AG09319 (cell line): Measurements from ENCODE around the gene RRP36.
A peak's percentile ranks its signal among the peaks of the same experiment; 100 is the strongest.

ENCODE experiments used
- DNase-seq: peaks from one replicate; pipeline ENCODE4 v3.0.0-alpha.2; 2010; ENCODE audit warnings: low read depth; ENCODE audit errors: extremely low read depth
- TF ChIP-seq, protein P1 (sequence below): IDR thresholded peaks from 2 replicates; pipeline ENCODE4 v1.5.1; 2011; ENCODE audit warnings: low read depth, mild to moderate bottlenecking, inconsistent platforms, low read length, moderate library complexity

The RRP36 gene

DNA sequence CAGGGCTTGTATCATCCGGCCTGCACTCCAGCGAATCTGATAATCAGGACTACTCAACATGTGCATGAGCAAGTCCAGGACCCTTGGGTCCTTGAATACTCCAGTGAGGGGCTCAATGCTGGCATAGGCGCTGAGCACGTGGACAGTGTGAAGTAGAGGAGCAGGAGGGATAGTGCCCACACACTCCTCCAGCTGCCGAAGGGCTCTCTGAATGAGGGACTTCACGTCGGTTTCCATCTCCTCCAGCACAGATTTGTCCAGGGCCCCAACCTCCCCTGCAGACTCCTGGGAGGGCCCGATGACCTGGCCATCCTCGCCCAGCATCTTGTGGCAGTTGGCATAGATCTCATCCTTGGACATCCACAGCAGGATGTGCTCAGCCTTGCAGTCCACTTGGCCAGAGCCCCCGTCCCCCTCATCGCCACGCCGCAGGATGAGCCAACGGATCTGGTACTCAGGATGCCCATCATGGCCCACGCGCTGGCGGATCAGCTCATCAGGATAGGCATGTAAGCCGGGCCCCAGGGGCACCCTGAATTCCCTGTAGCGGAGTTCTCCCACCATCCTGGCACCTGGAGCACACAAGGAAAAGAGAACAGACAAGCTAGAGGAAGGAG, 30.9 kb downstream of the RRP36 start:
- DNase-seq = no peak
- TF ChIP-seq, protein P1, sequence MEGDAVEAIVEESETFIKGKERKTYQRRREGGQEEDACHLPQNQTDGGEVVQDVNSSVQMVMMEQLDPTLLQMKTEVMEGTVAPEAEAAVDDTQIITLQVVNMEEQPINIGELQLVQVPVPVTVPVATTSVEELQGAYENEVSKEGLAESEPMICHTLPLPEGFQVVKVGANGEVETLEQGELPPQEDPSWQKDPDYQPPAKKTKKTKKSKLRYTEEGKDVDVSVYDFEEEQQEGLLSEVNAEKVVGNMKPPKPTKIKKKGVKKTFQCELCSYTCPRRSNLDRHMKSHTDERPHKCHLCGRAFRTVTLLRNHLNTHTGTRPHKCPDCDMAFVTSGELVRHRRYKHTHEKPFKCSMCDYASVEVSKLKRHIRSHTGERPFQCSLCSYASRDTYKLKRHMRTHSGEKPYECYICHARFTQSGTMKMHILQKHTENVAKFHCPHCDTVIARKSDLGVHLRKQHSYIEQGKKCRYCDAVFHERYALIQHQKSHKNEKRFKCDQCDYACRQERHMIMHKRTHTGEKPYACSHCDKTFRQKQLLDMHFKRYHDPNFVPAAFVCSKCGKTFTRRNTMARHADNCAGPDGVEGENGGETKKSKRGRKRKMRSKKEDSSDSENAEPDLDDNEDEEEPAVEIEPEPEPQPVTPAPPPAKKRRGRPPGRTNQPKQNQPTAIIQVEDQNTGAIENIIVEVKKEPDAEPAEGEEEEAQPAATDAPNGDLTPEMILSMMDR = no peak

GRCh38 chr6:43052842-43053544, 31.6 kb downstream of the RRP36 start:
- DNase-seq = no peak
- TF ChIP-seq, protein P1 = no peak

DNA sequence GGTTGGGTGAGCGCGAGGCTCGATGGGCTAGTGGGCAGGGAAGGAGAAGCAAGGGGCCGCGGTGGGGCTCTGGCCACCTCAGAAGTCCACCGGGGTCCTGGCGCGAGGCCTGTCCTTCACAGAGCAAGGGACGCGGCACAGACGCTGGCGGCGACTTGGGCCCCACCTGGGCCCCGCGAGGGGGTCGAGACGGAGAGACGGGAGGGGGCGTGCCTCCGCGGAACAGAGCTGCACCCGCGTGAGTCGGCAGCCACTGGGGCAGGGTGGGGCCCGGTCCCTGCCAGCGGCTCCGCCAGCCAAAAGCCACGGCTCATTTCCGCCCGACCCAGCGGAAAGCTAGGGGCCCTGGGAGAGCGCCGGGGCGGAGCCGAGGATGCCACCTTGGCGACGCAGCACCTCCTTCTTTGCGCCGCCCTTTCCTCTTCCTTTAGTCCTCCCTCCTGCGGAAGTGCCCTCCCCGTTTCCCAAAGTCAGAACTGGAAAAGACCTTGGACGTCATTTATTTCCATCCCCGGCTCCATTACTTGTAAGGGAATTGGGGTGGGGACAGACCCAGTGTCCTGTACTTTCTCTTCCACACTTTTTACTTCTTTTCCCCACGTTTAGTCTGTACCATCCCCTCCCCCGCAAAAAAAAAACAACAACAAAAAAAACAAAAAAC, 32.3 kb downstream of the RRP36 start, which contains the start of gene CUL7:
CUL7 (minus strand) TSS at position 307 of the 661 bp plus-strand sequence. CDS start 1,063 bp downstream, outside the sequence.
- TF ChIP-seq, protein P1 = no peak
- peak; percentile 79 for DNase-seq

DNA sequence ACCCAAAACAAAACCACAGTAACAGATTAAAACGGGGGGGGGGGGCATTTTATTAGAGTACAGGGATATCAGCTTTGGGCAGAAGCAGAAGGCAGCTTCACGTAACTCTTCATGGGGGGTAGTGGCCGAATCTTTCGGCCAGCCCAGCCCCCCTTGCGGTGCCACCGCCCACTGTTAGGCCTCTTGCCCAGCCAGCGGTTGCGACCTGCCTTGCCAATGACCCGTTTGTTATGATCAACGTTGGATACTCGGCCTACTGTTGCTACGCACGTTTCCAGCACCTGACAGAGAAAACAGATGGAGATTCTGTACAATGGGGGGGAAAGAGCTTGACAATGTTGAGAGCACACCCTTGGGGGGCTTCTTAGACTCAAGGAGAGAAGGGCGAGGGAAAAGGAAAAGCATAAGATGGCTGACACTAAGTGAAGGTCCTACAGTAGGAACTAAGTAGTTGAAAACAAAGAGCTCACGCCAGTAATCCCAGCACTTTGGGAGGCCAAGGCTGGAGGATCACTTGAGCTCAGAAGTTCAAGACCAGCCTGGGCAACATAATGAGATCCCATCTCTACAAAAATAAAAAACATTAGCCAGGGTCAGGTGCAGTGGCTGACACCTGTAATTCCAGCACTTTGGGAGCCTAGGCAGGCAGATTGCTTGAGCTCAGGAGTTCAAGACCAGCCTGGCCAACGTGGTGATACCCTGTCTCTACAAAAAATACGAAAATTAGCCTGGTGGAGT, 33.0 kb downstream of the RRP36 start:
- TF ChIP-seq, protein P1 = no peak
- DNase-seq = no peak

GRCh38 chr6:43055966-43056365, 34.5 kb downstream of the RRP36 start:
- TF ChIP-seq, protein P1 = no peak
- no peak for DNase-seq

GRCh38 chr6:43058531-43058930, 37.1 kb downstream of the RRP36 start:
- DNase-seq = no peak
- TF ChIP-seq, protein P1 = no peak
